ENCODE results near the gene FAM167B. TPM values are rescaled to one million over a fixed set of nuclear protein-coding genes. Genes with fewer than 3 reads are reported as not detected.

FAM167B gene
- polyA plus RNA-seq, 2 of the 4 experiments (the other 2 are of a cell fraction), result 0.53 to 2.0 TPM

GRCh38 chr1:32291708-32292538 lies 44.9 kb downstream of the FAM167B start, which contains the start of gene HDAC1 (continued):
- TF ChIP-seq CEBPB (IDR thresholded peaks at IDR 0.05) (no peak), BHLHE40 (IDR thresholded peaks at IDR 0.05; ENCODE audit: low read depth, low read length) (no peak), PHF8 (IDR thresholded peaks at IDR 0.05; ENCODE audit: borderline replicate concordance, low read depth) (peak; percentile 44; the same call in 1 of the 2 replicates), HOXA7 (CRISPR knock-in tag; IDR thresholded peaks at IDR 0.05) (no peak), RFX5 (IDR thresholded peaks at IDR 0.05) (no peak), JUNB (IDR thresholded peaks at IDR 0.05) (no peak), E2F6 (IDR thresholded peaks at IDR 0.05; ENCODE audit: borderline replicate concordance, low read depth) (no peak; the same call in 1 of the 2 replicates), ZC3H11A (IDR thresholded peaks at IDR 0.05) (no peak), FOSB (CRISPR knock-in tag; IDR thresholded peaks at IDR 0.05) (no peak), EHMT2 (IDR thresholded peaks at IDR 0.05; ENCODE audit: low read depth) (no peak), GATA3 (IDR thresholded peaks at IDR 0.05; ENCODE audit: borderline replicate concordance) (peak; percentile 54), SMC3 (IDR thresholded peaks at IDR 0.05) (no peak), NR3C1 (IDR thresholded peaks at IDR 0.05) (no peak), CBX8 (IDR thresholded peaks at IDR 0.05) (no peak), HOXB5 (CRISPR knock-in tag; IDR thresholded peaks at IDR 0.05) (no peak), ESRRA (IDR thresholded peaks at IDR 0.05; ENCODE audit: borderline replicate concordance, low read length) (no peak), MAZ (IDR thresholded peaks at IDR 0.05; ENCODE audit: borderline replicate concordance, low read depth, low read length) (no peak), USF2 (IDR thresholded peaks at IDR 0.05) (no peak), KDM5A (IDR thresholded peaks at IDR 0.05) (no peak), RCOR1 (IDR thresholded peaks at IDR 0.05; ENCODE audit: low read depth, low read length) (no peak), MAX (IDR thresholded peaks at IDR 0.05) (peak; percentile 77), CBX2 (IDR thresholded peaks at IDR 0.05; ENCODE audit: borderline replicate concordance, low read depth) (no peak), RARB (CRISPR knock-in tag; IDR thresholded peaks at IDR 0.05) (no peak), FOSL2 (IDR thresholded peaks at IDR 0.05) (no peak), FOSL2 (CRISPR knock-in tag; IDR thresholded peaks at IDR 0.05) (no peak), HES2 (IDR thresholded peaks at IDR 0.05) (no peak), POLR2AphosphoS2 (conservative IDR thresholded peaks at IDR 0.05; ENCODE audit: low read length) (no peak), ZNF302 (CRISPR knock-in tag; IDR thresholded peaks at IDR 0.05) (no peak), HEYL (CRISPR knock-in tag; IDR thresholded peaks at IDR 0.05) (no peak), KDM1A (IDR thresholded peaks at IDR 0.05; ENCODE audit: low read depth) (0 out of 2 replicates have a peak, but pooled peaks have one; percentile 53), POLR2A (IDR thresholded peaks at IDR 0.05; ENCODE audit: low read length) (peak; percentile 69), ZFP36 (IDR thresholded peaks at IDR 0.05; ENCODE audit: borderline replicate concordance, partially characterized antibody) (no peak), EP300 (IDR thresholded peaks at IDR 0.05) (no peak), RNF2 (IDR thresholded peaks at IDR 0.05; ENCODE audit: borderline replicate concordance, low read depth) (no peak), CHD2 (IDR thresholded peaks at IDR 0.05; ENCODE audit: low read length, partially characterized antibody) (no peak), HDAC2 (IDR thresholded peaks at IDR 0.05) (no peak), EHF (CRISPR knock-in tag; IDR thresholded peaks at IDR 0.05) (no peak)
- TF ChIP-seq, protein P1, sequence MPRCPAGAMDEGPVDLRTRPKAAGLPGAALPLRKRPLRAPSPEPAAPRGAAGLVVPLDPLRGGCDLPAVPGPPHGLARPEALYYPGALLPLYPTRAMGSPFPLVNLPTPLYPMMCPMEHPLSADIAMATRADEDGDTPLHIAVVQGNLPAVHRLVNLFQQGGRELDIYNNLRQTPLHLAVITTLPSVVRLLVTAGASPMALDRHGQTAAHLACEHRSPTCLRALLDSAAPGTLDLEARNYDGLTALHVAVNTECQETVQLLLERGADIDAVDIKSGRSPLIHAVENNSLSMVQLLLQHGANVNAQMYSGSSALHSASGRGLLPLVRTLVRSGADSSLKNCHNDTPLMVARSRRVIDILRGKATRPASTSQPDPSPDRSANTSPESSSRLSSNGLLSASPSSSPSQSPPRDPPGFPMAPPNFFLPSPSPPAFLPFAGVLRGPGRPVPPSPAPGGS (IDR thresholded peaks at IDR 0.05), result peak; percentile 52; the same call in 1 of the 3 replicates
- TF ChIP-seq, protein P2, sequence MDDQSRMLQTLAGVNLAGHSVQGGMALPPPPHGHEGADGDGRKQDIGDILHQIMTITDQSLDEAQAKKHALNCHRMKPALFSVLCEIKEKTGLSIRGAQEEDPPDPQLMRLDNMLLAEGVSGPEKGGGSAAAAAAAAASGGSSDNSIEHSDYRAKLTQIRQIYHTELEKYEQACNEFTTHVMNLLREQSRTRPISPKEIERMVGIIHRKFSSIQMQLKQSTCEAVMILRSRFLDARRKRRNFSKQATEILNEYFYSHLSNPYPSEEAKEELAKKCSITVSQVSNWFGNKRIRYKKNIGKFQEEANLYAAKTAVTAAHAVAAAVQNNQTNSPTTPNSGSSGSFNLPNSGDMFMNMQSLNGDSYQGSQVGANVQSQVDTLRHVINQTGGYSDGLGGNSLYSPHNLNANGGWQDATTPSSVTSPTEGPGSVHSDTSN (IDR thresholded peaks at IDR 0.05), result no peak
